Stimulated activated CD8-positive, alpha-beta memory T cell treated with anti-CD3 and anti-CD28 coated beads, Interleukin-12 subunit alpha, Interleukin-12 subunit beta, amount 100 ng/mL, for 4 hours (primary cell): ENCODE measurements around the gene ARAP3.

ENCODE experiments used
- DNase-seq: peaks from one replicate; pipeline ENCODE4 v3.0.0-alpha.2; 2020; ENCODE audit warnings: low read depth

The ARAP3 gene

GRCh38 chr5:141641634-141642267 lies 40.3 kb downstream of the ARAP3 start:
- DNase-seq: no peak

- DNase-seq: no peak
Observed at GRCh38 chr5:141640698-141641097, 41.3 kb downstream of the ARAP3 start.

- DNase-seq: no peak
Observed at GRCh38 chr5:141640051-141640415, 42.0 kb downstream of the ARAP3 start.

GRCh38 chr5:141639357-141640050 lies 42.5 kb downstream of the ARAP3 start:
- no peak for DNase-seq

- DNase-seq: no peak
Observed at GRCh38 chr5:141638771-141639170, 43.3 kb downstream of the ARAP3 start.

GRCh38 chr5:141637767-141638419 lies 44.1 kb downstream of the ARAP3 start:
- peak; percentile 32 for DNase-seq

- DNase-seq: peak; percentile 43
Observed at GRCh38 chr5:141637123-141637766, 44.8 kb downstream of the ARAP3 start.

- DNase-seq: peak; percentile 90
Observed at GRCh38 chr5:141636413-141637122, 45.5 kb downstream of the ARAP3 start, which contains the start of the genes HDAC3 and RELL2. HDAC3 (minus strand) TSS chr5:141636849; CDS start chr5:141636790, 59 bp downstream. RELL2 (plus strand) TSS chr5:141636997; CDS start chr5:141638226, 1,229 bp downstream.

GRCh38 chr5:141636106-141636412 lies 46.0 kb downstream of the ARAP3 start:
- no peak for DNase-seq

- no peak for DNase-seq
Observed at GRCh38 chr5:141635646-141636045, 46.4 kb downstream of the ARAP3 start.

GRCh38 chr5:141634720-141635119 lies 47.3 kb downstream of the ARAP3 start:
- no peak for DNase-seq

- DNase-seq: no peak
Observed at GRCh38 chr5:141633871-141634561, 48.0 kb downstream of the ARAP3 start.

- no peak for DNase-seq
Observed at GRCh38 chr5:141632650-141633049, 49.4 kb downstream of the ARAP3 start.

GRCh38 chr5:141630570-141631140 lies 51.4 kb downstream of the ARAP3 start:
- DNase-seq: no peak

GRCh38 chr5:141628175-141628788 lies 53.7 kb downstream of the ARAP3 start:
- no peak for DNase-seq

- no peak for DNase-seq
Observed at GRCh38 chr5:141623611-141624010, 58.4 kb downstream of the ARAP3 start.

- no peak for DNase-seq
Observed at GRCh38 chr5:141623186-141623585, 58.8 kb downstream of the ARAP3 start.

GRCh38 chr5:141618804-141619554 lies 63.1 kb downstream of the ARAP3 start, which contains the start of gene DIAPH1:
DIAPH1 (minus strand) TSS chr5:141619000; CDS start chr5:141618914, 86 bp downstream.
- DNase-seq: peak; percentile 99

GRCh38 chr5:141618030-141618803 lies 63.8 kb downstream of the ARAP3 start:
- peak; percentile 39 for DNase-seq
